HG03095 (cell line): ENCODE results near the gene SULT2A1.
"Not testable (repeated sequence)": the region's sequence is repeated elsewhere in the genome, so short reads cannot be mapped to it uniquely, and the experiment has no call there.

ENCODE experiments used
- ATAC-seq: cut with Tn5 transposase; IDR thresholded peaks from one replicate; pipeline ENCODE4 v1.9.1; 2021; ENCODE audit warnings: moderate library complexity; ENCODE audit not compliant: unreplicated experiment

Gene SULT2A1, protein sequence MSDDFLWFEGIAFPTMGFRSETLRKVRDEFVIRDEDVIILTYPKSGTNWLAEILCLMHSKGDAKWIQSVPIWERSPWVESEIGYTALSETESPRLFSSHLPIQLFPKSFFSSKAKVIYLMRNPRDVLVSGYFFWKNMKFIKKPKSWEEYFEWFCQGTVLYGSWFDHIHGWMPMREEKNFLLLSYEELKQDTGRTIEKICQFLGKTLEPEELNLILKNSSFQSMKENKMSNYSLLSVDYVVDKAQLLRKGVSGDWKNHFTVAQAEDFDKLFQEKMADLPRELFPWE

DNA sequence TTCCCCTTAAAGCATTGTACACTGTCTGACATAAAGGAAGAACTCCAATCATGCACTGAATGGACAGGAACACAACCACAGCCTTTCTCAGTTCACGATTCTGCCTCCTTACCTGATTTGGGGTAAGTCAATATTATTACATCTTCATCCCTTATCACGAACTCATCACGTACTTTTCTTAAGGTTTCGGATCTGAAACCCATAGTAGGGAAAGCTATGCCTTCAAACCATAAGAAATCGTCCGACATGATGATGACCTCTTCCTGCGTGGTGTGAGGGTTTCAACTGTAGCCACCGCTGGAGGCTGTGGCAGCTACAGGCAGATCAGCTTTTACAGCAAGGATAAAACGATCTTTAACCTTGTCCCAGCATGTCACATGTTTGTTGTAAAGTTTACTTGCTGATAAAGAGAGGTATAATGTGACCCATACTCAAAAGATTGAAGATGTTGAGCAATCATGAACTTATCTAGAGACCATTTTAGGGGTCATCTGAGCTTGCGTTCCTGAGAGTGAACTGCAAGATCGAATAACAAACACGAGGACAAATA is at the start of gene SULT2A1:
Gene SULT2A1 (minus strand): TSS at position 306 of the 550 bp plus-strand sequence. CDS start 58 bp downstream, at position 248.
- no peak for ATAC-seq

DNA sequence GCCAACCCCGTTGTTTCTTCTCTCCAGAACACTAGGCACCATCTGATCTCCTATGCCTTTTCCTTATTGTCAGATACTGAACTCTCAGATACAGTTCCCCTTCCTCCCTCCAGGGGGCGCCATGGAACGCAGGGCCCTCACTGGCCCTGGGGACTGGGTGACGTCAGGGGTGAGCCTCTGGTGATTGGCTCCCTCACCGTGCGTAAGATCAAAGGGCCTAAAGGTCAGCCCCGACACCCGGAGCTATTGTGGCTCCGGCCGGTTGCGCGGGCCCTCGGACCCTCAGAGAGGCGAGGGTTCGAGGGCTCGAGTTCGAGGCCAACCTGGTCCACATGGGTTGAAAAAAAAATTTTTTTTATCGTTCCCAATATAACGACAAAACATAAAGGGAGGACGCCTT is 42.5 kb upstream of the SULT2A1 start:
- ATAC-seq: not testable (repeated sequence)

DNA sequence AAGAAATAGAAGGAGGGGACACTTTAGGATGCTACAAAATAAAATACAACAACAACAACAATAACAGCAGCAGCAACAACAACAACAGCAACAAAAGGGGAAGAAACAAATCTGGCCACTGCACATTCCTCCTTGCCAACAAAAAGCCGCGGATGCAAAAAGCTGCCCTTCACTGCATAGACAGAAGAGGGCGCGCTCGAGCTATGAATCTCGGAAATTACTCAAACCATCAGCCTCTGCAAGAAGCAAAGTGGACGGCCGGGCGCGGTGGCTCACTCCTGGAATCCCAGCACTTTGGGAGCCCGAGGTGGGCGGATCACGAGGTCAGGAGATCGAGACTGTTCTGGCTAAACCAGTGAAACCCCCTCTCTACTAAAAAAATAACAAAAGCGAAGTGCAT is 34.0 kb upstream of the SULT2A1 start:
- ATAC-seq: not testable (repeated sequence)

DNA sequence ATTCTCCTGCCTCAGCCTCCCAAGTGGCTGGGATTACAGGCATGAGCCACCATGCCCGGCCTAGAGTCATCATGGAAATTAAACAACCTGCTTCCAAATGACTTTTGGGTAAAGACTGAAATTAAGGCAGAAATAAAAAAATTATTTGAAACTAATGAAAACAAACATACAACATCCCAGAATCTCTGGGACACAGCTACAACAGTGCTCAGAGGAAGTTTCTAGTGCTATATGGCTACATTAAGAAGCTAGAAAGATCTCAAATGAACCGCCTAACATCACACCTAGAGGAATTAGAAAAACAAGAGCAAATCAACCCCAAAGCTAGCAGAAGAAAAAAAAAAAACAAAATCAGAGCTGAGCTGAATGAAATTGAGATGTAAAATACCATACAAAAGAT is 24.1 kb upstream of the SULT2A1 start:
- not testable (repeated sequence) for ATAC-seq

DNA sequence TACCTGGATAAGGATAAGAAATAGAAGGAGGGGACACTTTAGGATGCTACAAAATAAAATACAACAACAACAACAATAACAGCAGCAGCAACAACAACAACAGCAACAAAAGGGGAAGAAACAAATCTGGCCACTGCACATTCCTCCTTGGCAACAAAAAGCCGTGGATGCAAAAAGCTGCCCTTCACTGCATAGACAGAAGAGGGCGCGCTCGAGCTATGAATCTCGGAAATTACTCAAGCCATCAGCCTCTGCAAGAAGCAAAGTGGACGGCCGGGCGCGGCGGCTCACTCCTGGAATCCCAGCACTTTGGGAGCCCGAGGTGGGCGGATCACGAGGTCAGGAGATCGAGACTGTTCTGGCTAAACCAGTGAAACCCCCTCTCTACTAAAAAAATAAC is 23.2 kb upstream of the SULT2A1 start:
- not testable (repeated sequence) for ATAC-seq

DNA sequence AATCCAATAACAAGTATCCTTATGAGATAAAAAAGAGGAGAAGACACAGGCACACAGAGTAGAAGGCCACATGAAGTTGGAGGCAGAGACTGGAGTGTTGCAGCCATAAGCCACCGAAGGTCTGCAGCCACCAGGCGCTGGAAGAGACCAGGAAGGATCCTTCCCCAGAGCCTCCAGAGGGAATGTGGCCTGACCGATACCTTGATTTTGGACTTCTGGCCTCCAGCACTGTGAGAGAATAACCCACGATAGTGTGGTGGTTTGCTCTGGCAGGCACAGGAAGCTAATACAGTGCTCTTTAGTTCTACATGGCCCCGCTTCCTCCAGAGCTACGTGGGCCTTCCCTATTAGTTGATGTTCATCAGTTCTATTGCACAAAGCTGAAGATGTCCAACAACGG is 15.3 kb upstream of the SULT2A1 start:
- no peak for ATAC-seq

DNA sequence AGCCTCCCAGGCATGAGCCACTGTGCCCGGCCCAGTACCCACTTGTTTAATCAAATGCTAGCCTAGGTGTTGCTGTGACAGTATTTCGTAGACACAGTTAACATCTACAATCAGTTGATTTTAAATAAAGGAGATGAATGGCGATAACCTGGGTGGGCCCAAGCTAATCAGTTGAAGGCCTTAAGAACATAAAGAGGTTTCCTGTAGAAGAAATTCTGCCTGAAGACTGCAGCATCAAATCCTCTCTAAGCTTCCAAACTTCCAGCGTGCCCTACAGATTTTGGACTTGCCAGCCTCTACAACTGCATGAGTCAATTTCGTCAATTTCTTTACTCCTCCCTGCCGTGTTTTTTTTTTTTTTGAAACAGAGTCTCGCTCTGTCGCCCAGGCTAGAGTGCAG is 13.2 kb upstream of the SULT2A1 start:
- ATAC-seq: no peak

DNA sequence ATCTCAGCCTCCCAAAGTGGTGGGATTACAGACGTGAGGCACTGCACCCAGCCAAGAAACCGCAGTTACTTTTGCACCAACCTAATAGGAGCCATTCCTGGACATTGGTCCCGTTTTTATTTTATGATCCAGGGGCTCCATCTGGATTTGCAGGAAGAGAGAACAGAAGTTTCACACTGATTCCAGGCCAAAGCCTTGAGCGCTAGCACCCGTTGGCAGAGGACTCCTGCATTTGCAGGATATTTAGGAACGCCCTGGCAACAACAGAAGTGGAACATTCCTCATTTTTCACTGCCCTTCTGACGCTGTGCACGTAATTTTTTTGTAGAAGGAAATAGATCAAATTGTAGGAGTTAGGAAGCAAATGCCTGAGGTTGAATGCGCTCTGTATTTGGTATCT is 11.7 kb upstream of the SULT2A1 start:
- no peak for ATAC-seq

DNA sequence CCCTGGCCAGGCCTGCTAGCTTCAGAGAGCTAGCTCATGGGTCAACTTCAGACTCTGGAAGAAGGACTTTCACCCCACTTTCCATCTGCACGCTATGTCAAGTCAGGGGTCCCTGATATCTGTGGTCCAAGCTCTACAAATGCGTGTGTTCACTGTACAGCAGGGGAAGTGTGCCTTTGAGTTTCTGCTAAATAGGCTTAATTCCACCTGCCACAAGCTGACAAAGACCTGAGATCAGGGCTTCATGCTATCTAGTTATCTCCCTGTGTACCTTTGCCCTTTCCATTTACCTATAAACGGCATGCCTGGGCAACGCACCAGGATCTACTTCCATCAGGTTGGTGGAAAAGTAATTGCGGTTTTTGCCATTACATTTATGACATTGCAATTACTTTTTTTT is 10.7 kb upstream of the SULT2A1 start:
- ATAC-seq: no peak

DNA sequence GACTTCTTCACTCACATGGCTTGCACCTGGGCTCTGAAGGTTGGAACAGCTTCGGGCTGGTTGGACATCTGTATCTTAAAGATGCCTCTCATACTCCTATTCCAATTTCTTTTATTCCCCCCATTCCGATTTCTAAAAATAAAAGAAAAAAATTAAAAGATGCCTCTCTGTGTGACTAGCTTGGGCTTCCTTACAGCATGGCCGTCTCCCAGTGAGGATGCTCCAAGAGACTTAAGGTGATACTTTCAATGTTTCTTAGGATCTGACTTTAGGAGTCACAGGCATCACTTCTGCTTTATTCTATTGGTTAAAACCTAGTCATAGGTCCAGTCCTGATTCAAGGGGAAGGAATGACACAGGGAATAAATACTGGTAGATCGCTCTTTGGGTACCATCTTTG is 9.9 kb upstream of the SULT2A1 start:
- no peak for ATAC-seq

DNA sequence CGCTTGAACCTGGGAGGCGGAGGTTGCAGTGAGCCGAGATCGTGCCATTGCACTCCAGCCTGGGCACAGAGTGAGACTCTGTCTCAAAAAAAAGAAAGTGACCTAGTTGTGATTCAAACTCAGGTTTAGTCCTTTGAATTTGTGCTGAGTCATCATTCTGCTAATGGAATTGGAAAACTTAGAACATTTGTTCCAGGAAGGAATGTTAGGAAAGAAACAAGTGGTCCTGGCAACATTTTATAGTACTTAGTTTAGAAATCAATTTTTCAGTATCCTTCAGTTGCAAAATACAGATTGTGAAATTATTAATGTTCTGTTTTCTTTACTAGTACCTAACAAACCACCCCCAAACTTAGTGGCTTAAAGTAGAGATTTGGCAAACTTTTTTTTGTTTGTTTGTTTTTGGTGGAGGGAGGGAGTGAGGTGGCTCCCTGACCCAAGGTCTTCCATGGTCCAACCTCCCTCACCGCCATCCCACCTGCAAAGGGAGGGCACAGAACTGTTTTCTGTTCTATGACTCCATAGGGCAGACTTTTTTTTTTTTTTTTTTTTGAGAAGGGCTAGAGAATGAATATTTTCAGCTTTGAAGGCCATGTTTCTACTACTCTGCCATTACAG is 9.2 kb upstream of the SULT2A1 start:
- no peak for ATAC-seq

DNA sequence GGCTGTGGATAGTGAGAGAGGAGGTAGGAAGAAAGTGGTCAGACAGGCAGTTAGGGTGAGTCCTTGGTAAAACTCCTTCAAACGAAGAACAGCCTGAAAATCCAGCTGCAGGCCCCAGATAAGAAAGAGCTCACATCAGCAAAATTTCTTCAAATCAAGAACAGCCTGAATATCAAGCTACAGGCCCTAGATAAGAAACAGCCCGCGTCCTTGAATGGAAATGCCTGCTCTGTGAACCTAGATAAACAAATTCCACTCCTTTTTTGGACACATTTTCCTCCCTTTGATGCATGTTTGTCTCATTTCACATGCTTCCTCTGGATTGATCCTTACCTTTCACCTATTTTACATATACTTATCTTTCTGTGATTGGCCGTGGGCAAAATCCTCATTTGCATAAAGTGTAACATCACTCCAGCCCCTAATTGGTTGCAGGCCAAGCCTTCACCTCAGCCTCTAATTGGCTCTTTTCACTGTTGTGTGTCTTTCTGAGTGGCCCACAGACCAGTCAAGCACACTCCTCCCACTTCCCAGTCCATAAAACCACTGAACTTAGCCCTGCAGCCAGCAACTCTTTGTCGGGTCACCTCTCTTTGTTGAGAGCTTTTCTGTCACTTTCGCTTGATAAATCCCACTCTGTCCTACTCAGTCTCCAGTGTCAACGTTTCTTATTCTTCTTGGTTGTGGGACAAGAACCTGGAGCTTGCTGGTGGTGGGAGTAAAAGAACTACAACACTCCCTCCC is 6.0 kb upstream of the SULT2A1 start:
- ATAC-seq: no peak

DNA sequence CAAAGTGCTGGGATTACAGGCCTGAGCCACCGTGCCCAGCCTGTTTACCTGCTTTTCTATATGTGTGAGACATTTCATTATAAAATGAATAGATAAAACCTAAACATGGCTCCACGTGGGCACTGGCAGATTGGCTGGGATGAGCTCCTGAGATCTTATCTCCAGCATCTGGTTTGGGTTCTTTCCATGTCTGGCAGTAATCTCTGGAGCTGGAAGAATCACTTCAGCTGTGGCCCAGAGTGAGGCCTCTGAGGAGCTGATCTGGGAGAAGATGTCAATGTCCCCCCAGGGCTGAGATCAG is 5.5 kb upstream of the SULT2A1 start:
- ATAC-seq: no peak

DNA sequence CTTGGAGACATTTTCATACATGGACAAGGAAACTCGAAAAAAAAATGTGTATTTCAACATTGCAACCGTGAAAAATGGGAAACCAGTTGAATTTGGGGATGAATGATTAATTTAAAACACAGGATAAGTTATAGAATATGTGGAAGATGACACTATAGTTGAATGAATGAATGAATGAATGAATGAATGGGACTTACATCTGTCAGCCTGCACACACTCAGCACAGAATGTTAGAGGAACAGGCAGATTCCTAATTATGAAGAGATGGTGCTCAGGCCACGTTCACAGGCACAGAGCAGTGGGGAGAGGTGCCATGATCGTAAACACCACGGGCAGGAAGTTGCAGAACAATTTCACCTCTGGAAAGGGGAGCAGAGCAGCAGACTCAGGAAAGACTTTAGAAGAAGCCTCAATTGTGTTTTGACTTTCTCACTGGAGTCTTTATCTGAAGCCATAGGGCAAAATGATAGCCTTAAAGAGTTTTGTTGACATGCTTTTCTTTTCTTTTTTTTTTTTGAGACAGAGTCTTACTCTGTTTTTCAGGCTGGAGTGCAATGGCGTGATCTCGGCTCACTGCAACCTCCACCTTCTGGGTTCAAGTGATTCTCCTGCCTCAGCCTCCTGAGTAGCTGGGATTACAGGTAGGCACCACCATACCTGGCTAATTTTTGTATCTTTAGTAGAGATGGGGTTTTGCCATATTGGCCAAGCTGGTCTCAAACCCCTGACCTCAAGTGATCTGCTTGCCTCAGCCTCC is 4.9 kb upstream of the SULT2A1 start:
- no peak for ATAC-seq

DNA sequence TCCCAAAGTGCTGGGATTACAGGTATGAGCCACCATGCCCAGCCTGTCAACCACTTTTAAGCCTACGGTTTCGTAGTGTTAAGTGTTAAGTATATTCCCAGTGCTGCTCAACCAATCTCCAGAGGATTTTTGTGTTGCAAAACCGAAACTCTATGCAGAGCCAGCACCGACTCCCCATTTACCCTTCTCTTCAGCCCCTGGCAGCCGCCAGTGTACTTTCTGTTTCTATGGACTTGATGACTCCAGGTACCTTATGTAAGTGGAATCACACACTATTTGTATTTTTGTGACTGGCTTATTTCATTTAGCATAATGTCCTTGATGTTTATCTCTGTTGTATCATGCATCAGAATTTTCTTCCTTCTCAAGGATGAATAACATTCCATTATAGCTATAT is 1.1 kb downstream of the SULT2A1 start:
- ATAC-seq: no peak

DNA sequence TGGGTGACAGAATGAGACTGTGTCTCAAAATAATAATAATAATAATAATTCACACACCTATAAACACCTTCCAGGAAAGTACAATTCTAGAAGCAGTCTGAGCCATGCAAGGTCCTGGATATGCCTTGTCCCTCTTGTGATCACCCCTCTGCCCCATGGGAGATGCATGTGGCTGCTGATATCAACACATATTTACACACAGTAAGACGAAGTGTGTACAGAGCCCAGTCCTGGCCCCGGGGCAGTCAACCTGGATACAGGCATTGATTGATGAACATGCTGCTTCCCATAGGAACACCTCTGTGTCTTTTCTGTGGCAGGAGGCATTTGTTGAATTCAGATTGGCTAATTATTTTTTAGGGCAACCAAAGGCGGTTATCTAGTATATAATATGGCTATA is 3.2 kb downstream of the SULT2A1 start:
- no peak for ATAC-seq

DNA sequence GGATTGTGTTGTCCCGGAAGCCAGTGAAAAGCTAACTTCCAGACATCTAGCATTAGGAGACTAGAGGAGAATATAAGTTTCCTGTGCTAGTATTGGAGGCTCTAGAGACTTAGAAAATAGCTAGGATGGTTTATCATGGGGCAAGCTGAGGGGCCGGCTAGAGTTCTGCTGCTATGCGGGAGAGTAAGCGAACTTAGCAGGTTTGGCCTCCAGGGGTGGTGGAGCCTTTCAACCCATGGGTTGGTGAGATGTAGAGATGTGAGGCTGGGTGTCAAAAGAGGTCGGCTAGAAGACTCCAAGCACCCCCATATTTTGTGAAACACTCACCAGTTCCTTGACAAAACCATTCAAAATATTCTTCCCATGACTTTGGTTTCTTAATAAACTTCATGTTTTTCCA is 4.4 kb downstream of the SULT2A1 start:
- no peak for ATAC-seq

DNA sequence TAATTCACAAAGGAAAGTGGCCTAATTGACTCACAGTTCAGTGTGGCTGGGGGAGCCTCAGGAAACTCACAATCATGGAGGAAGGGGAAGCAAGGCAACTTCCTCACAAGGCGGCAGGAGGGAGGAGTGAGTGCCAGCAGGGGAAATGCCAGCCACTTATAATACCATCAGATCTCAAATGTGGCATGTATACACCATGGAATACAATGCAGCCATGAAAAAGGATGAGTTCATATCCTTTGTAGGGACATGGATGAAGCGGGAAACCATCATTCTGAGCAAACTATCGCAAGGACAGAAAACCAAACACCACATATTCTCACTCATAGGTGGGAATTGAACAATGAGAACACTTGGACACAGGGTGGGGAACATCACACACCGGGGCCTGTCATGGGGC is 6.7 kb downstream of the SULT2A1 start:
- not testable (repeated sequence) for ATAC-seq

DNA sequence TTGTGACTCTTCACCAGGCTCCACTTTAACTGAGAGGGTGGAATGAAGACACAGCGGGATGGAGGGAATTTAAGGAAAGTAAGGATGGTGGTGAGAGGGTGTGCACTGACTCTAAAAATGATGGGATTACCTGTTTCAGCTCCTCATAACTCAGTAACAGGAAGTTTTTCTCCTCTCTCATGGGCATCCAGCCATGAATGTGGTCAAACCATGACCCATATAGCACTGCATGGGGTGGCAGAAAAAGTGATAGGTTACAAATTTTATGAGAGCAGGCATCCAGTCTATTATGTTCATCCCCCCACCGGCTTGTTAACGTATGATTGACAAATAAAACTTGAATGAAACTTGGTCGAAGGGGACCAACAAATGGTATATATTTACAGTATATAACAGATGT is 7.2 kb downstream of the SULT2A1 start:
- no peak for ATAC-seq

DNA sequence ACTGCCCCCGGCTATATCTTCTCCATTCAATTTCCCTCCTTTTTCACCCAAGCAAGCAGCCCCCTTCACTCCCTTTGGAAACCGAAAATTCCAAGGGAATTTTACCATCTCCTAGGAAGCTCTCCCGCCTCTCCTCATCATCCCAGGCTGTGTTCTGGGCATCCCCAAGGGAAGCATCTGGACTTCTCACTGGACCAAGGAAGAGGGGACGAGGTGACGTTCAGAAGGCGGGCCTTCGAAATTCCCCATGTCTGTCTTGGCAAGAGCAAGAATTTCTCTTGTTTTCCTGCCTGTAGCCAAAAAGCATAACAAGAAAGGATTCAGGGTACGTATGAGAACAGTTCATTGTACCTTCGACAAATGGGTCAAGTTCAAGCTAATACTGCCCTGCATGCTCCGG is 20.9 kb downstream of the SULT2A1 start:
- no peak for ATAC-seq

DNA sequence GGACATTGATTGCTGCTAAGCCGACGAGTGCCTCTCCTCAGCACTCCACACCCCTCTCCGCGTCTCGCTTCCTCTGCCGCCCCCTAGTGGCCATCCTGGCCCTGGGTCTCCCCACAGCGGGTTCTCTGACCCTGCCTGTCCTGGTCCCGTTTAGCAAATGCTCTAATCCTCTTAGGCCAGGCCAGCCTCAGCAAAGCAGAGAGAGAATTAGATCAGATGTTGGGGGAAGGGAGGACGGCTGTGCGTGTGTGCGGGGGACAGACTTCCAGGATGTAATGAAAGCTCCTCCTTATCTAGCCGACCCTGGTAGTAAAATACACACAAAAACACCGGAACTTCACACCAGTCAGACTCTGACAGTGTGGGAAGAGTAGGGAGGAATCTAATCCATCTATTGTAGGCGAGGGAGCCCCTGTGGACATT is 22.6 kb downstream of the SULT2A1 start:
- ATAC-seq: no peak
